ENCODE data around the gene HSCB. TPM values are rescaled to one million over a fixed set of nuclear protein-coding genes. Genes with fewer than 3 reads are reported as not detected.

The HSCB gene
- polyA plus RNA-seq, 1 donor from 2014 or later: 22.4 TPM

DNA sequence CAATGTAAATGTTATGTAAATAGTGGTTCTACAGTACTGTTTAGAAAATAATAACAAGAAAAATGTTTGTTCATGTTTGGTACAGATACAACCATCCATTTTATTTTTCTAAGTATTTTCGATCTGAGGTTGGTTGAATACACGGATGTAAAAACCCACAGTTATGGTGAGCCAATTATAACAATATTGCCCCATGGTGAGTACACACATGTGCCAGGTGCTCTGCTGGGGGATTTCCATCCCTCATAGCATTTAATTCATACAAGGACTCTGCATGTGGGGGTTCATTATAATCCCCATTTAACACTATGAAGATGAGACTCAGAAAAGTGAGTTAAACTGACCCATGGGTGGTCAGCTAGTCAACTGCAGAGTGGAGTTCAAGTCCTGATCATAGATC is 38.9 kb upstream of the HSCB start:
- TF ChIP-seq EZH2 (IDR thresholded peaks at IDR 0.05; ENCODE audit: borderline replicate concordance, insufficient read depth, low read length, poor library complexity, severe bottlenecking) (no peak), RAD21 (conservative IDR thresholded peaks at IDR 0.05) (no peak), POLR2AphosphoS5 (IDR thresholded peaks at IDR 0.05) (no peak), SMC3 (conservative IDR thresholded peaks at IDR 0.05; ENCODE audit: poor library complexity) (no peak)
- TF ChIP-seq, protein P1, sequence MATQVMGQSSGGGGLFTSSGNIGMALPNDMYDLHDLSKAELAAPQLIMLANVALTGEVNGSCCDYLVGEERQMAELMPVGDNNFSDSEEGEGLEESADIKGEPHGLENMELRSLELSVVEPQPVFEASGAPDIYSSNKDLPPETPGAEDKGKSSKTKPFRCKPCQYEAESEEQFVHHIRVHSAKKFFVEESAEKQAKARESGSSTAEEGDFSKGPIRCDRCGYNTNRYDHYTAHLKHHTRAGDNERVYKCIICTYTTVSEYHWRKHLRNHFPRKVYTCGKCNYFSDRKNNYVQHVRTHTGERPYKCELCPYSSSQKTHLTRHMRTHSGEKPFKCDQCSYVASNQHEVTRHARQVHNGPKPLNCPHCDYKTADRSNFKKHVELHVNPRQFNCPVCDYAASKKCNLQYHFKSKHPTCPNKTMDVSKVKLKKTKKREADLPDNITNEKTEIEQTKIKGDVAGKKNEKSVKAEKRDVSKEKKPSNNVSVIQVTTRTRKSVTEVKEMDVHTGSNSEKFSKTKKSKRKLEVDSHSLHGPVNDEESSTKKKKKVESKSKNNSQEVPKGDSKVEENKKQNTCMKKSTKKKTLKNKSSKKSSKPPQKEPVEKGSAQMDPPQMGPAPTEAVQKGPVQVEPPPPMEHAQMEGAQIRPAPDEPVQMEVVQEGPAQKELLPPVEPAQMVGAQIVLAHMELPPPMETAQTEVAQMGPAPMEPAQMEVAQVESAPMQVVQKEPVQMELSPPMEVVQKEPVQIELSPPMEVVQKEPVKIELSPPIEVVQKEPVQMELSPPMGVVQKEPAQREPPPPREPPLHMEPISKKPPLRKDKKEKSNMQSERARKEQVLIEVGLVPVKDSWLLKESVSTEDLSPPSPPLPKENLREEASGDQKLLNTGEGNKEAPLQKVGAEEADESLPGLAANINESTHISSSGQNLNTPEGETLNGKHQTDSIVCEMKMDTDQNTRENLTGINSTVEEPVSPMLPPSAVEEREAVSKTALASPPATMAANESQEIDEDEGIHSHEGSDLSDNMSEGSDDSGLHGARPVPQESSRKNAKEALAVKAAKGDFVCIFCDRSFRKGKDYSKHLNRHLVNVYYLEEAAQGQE (IDR thresholded peaks at IDR 0.05; ENCODE audit: borderline replicate concordance): no peak
- H3K9me3 ChIP-seq (ENCODE audit: low read length): no peaks in the 10 kb centered on the region
- no peak overlapping the region for H3K27ac ChIP-seq (ENCODE audit: low read length)
- no peaks in the 10 kb centered on the region for H4K20me1 ChIP-seq (ENCODE audit: insufficient read depth)
- H3K36me3 ChIP-seq (ENCODE audit: insufficient read depth, low read length): no peaks in the 10 kb centered on the region
- H2AFZ ChIP-seq (ENCODE audit: low read depth, low read length): no peak overlapping the region
- H3K4me3 ChIP-seq (ENCODE audit: low read length): no peak overlapping the region
- no peaks in the 10 kb centered on the region for H3K79me2 ChIP-seq (replicated peaks; ENCODE audit: insufficient read depth, low read length)
- H3K4me2 ChIP-seq (ENCODE audit: low read length): no peak overlapping the region
- H3F3A ChIP-seq (ENCODE audit: insufficient read depth, low read length, poor library complexity, severe bottlenecking): no peaks in the 10 kb centered on the region
- H3K9ac ChIP-seq (ENCODE audit: low read length): no peak overlapping the region
- no peaks in the 10 kb centered on the region for H3K27me3 ChIP-seq (ENCODE audit: insufficient read depth, low read depth, low read length)
- H3K9me2 ChIP-seq (ENCODE audit: insufficient read depth, low read length): no peaks in the 10 kb centered on the region

DNA sequence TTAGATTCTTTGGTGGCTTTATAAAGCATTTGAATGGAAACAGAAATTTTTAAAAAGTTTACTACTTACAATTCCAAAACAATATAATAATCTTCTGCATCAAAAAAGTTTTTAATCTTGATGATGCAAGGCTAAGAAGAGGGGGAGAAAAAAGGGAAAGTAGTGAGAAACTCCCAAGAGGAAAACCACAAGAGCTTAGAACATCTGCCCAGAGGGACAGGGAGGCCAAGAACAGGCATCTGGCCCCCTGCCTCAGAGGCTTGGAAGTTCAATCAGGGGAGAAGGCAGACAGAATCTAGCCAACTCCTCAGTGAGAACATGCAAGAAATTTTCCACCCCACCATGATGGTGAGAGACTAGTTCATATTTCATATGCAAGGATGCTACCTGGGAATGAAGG is 38.4 kb upstream of the HSCB start:
- no peaks in the 10 kb centered on the region for H3K27me3 ChIP-seq (ENCODE audit: insufficient read depth, low read depth, low read length)
- H3K4me2 ChIP-seq (ENCODE audit: low read length): no peak overlapping the region
- H2AFZ ChIP-seq (ENCODE audit: low read depth, low read length): no peak overlapping the region
- H3K9ac ChIP-seq (ENCODE audit: low read length): no peak overlapping the region
- no peaks in the 10 kb centered on the region for H4K20me1 ChIP-seq (ENCODE audit: insufficient read depth)
- no peak overlapping the region for H3K4me3 ChIP-seq (ENCODE audit: low read length)
- H3K27ac ChIP-seq (ENCODE audit: low read length): no peak overlapping the region
- H3F3A ChIP-seq (ENCODE audit: insufficient read depth, low read length, poor library complexity, severe bottlenecking): no peaks in the 10 kb centered on the region
- H3K9me3 ChIP-seq (ENCODE audit: low read length): no peaks in the 10 kb centered on the region
- H3K9me2 ChIP-seq (ENCODE audit: insufficient read depth, low read length): no peaks in the 10 kb centered on the region
- TF ChIP-seq SMC3 (conservative IDR thresholded peaks at IDR 0.05; ENCODE audit: poor library complexity) (no peak), EP300 (conservative IDR thresholded peaks at IDR 0.05; ENCODE audit: poor library complexity, severe bottlenecking) (no peak)
- TF ChIP-seq, protein P1 (IDR thresholded peaks at IDR 0.05; ENCODE audit: borderline replicate concordance): no peak
- H3K79me2 ChIP-seq (replicated peaks; ENCODE audit: insufficient read depth, low read length): no peaks in the 10 kb centered on the region
- no peaks in the 10 kb centered on the region for H3K36me3 ChIP-seq (ENCODE audit: insufficient read depth, low read length)

DNA sequence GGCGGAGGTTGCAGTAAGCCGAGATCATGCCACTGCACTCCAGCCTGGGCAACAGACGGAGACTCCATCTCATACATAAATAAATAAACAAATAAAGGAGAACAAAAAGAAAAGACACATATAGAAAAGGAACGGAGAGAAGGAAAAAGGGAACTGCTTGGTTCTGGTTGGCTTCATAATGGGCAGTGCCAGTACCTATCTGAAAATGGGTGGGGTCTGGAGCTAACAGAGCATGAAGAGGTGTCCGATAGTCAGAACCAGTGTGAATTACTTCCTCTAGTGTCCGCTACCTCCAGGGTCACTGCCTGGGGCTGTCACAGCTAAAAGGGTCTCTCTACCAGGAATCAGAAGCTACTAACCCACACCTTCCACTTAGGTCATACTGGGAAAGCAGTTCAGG is 35.0 kb upstream of the HSCB start:
- no peaks in the 10 kb centered on the region for H3K9me2 ChIP-seq (ENCODE audit: insufficient read depth, low read length)
- H2AFZ ChIP-seq (ENCODE audit: low read depth, low read length): no peak overlapping the region
- H3K4me3 ChIP-seq (ENCODE audit: low read length): no peak overlapping the region
- no peaks in the 10 kb centered on the region for H3K9me3 ChIP-seq (ENCODE audit: low read length)
- no peak overlapping the region for H3K9ac ChIP-seq (ENCODE audit: low read length)
- H3K27me3 ChIP-seq (ENCODE audit: insufficient read depth, low read depth, low read length): no peaks in the 10 kb centered on the region
- no peaks in the 10 kb centered on the region for H3K79me2 ChIP-seq (replicated peaks; ENCODE audit: insufficient read depth, low read length)
- no peak overlapping the region for H3K27ac ChIP-seq (ENCODE audit: low read length)
- TF ChIP-seq, protein P2, sequence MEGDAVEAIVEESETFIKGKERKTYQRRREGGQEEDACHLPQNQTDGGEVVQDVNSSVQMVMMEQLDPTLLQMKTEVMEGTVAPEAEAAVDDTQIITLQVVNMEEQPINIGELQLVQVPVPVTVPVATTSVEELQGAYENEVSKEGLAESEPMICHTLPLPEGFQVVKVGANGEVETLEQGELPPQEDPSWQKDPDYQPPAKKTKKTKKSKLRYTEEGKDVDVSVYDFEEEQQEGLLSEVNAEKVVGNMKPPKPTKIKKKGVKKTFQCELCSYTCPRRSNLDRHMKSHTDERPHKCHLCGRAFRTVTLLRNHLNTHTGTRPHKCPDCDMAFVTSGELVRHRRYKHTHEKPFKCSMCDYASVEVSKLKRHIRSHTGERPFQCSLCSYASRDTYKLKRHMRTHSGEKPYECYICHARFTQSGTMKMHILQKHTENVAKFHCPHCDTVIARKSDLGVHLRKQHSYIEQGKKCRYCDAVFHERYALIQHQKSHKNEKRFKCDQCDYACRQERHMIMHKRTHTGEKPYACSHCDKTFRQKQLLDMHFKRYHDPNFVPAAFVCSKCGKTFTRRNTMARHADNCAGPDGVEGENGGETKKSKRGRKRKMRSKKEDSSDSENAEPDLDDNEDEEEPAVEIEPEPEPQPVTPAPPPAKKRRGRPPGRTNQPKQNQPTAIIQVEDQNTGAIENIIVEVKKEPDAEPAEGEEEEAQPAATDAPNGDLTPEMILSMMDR (IDR thresholded peaks at IDR 0.05; ENCODE audit: poor library complexity, severe bottlenecking): no peak
- TF ChIP-seq, protein P1 (IDR thresholded peaks at IDR 0.05; ENCODE audit: borderline replicate concordance): no peak
- TF ChIP-seq RAD21 (conservative IDR thresholded peaks at IDR 0.05) (no peak), EZH2 (IDR thresholded peaks at IDR 0.05; ENCODE audit: borderline replicate concordance, insufficient read depth, low read length, poor library complexity, severe bottlenecking) (no peak), SMC3 (conservative IDR thresholded peaks at IDR 0.05; ENCODE audit: poor library complexity) (no peak), POLR2AphosphoS5 (IDR thresholded peaks at IDR 0.05) (no peak), EP300 (conservative IDR thresholded peaks at IDR 0.05; ENCODE audit: poor library complexity, severe bottlenecking) (no peak), TAF1 (IDR thresholded peaks at IDR 0.05; ENCODE audit: low read depth) (no peak), MXI1 (conservative IDR thresholded peaks at IDR 0.05; ENCODE audit: poor library complexity, severe bottlenecking) (no peak)
- H3F3A ChIP-seq (ENCODE audit: insufficient read depth, low read length, poor library complexity, severe bottlenecking): no peaks in the 10 kb centered on the region
- no peak overlapping the region for H3K4me2 ChIP-seq (ENCODE audit: low read length)
- no peaks in the 10 kb centered on the region for H3K36me3 ChIP-seq (ENCODE audit: insufficient read depth, low read length)
- no peaks in the 10 kb centered on the region for H4K20me1 ChIP-seq (ENCODE audit: insufficient read depth)

Measured in neural cell (in vitro differentiated cells).